ENCODE data around the gene IL17C.

IL17C gene

DNA sequence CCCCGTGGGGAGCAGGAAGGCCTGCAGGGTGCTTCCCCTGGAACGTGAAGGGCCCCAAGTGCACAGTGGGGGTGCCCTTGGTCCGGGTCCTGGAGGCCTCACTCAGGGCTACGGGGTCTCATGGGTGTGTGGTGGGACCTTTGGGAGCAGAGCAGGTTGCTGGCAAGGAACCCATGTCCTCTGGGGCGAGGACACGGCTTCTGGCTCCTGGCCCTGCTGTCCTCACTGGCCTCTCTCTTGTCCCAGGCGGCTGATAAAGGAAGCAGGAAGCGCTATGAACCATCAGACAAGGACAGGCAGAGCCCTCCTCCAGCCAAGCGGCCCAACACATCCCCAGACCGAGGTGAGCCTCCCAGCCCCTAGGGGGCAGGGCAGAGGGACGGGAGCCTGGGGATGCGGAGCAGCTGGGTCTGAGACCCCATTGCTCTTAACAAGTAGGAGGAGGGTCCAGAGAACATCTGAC, 9.8 kb upstream of the IL17C start:
- no peak for DNase-seq (ENCODE audit: low spot score)
- H3K27ac ChIP-seq = no peak overlapping the region
- H3K4me3 ChIP-seq = no peak overlapping the region
- TF ChIP-seq, protein P1, sequence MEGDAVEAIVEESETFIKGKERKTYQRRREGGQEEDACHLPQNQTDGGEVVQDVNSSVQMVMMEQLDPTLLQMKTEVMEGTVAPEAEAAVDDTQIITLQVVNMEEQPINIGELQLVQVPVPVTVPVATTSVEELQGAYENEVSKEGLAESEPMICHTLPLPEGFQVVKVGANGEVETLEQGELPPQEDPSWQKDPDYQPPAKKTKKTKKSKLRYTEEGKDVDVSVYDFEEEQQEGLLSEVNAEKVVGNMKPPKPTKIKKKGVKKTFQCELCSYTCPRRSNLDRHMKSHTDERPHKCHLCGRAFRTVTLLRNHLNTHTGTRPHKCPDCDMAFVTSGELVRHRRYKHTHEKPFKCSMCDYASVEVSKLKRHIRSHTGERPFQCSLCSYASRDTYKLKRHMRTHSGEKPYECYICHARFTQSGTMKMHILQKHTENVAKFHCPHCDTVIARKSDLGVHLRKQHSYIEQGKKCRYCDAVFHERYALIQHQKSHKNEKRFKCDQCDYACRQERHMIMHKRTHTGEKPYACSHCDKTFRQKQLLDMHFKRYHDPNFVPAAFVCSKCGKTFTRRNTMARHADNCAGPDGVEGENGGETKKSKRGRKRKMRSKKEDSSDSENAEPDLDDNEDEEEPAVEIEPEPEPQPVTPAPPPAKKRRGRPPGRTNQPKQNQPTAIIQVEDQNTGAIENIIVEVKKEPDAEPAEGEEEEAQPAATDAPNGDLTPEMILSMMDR (IDR thresholded peaks at IDR 0.05) = no peak

DNA sequence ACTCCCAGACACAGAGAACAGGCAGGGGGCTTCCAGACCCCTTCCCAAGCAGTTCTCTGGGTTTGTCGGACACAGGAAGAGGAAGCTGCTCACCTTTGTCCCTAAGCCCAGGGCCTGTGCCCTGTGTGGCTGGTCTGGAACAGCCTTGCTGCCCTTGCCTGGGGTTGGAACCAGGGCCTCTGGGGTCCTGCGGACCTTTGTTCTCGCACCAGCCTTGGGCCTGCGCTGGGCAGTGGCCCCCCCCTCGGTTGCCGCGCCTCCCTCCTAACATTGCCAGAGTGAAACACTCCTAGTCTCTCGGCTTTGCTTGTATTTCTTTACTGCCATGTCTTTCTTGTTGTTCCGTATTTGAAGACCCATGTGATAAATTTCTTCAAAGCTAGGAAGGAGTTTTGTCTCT, 8.5 kb upstream of the IL17C start:
- Histone ChIP-seq H3K27ac (no peak overlapping the region), H3K4me3 (no peak overlapping the region)
- DNase-seq (ENCODE audit: low spot score) = no peak
- TF ChIP-seq, protein P1 (IDR thresholded peaks at IDR 0.05) = no peak

DNA sequence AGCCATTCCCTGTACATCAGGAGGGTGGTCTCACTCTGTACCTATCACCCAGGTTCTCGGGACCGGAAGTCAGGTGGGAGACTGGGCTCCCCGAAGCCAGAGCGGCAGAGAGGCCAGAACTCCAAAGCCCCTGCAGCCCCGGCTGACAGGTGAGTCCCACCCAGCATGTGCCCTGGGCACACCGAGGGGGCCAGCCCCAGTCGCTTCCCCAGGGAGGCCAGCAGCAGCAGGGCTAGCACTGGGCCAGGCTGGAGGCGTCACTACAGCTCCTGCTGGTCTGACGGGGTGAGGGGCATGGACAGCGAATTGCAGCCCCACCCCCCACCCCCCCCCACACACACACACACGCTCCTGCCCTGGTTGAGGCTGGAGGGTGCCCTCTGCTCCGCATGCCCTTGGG, 7.9 kb upstream of the IL17C start:
- TF ChIP-seq, protein P1 (IDR thresholded peaks at IDR 0.05) = no peak
- no peak for DNase-seq (ENCODE audit: low spot score)
- H3K4me3 ChIP-seq = no peak overlapping the region
- no peak overlapping the region for H3K27ac ChIP-seq

DNA sequence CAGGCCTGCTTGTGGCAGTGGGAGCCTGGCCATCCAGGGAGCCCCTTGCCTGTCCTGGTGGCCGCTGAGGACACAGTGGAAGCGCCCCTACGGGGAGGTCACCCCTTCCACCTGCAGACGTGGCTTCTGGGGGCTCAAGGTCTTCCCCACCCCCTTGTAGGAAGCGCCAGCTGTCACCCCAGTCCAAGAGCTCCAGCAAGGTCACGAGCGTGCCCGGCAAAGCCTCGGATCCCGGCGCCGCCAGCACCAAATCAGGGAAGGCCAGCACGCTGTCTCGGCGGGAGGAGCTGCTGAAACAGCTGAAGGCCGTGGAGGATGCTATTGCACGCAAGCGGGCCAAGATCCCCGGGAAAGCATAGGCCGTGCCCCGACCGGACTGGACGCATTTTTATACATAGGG, 7.4 kb upstream of the IL17C start:
- DNase-seq (ENCODE audit: low spot score) = no peak
- H3K27ac ChIP-seq = no peak overlapping the region
- TF ChIP-seq, protein P1 (IDR thresholded peaks at IDR 0.05) = no peak
- no peak overlapping the region for H3K4me3 ChIP-seq

DNA sequence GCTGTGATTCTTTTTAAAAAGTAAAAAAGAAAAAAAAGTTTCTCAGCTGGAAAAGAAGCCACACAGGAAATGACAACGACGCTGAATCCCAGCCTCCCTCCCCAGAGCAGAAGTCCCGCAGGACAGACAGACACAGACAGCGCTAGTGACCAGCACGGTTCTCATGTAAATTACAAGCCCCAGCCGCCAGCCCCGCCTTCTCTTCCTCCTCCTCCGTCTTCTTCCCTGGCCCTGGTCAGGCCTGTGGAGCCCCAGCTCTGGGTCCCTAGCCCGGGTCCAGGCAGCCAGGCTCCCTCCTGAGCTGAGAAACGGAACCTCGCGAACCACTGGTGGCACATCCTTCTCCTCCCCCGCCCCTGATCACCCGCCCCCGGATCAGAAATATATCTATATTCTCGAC, 7.0 kb upstream of the IL17C start:
- TF ChIP-seq, protein P1 (IDR thresholded peaks at IDR 0.05) = no peak
- no peak for DNase-seq (ENCODE audit: low spot score)
- Histone ChIP-seq H3K4me3 (no peak overlapping the region), H3K27ac (no peak overlapping the region)

DNA sequence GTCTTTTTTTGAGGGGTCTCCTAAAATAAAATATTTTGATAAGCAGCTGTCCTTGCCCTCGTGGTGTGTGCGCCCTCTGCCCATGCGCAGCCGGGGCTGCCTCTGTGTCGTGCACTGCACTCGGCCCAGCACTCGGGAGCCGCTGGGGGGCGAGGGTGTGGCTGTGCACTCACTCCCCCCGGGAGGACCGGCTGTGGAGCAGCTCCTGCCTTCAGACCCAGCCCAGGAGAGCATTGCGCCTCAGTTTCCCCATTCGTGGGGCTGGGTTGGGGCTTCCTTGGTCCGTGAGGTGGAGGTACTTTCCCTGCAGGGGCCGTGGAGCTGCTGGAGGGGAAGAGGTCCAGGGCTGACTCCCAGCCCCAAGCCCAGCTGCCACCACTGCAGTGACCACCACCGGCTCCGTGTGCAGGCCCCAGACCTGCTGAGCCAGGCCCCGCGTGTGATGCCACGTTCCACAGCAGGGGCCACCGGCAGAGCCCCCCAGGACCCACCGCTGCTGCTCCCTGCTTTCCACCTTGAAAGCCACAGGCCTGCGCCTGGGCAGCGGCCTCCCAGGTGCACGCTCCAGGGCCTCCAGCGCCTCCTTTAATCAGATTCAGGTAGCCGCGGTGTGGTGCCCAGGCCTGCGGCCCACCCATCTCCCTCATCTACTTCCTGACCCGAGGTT, 6.3 kb upstream of the IL17C start:
- TF ChIP-seq, protein P1 (IDR thresholded peaks at IDR 0.05) = no peak
- no peak overlapping the region for H3K27ac ChIP-seq
- no peak for DNase-seq (ENCODE audit: low spot score)
- no peak overlapping the region for H3K4me3 ChIP-seq

DNA sequence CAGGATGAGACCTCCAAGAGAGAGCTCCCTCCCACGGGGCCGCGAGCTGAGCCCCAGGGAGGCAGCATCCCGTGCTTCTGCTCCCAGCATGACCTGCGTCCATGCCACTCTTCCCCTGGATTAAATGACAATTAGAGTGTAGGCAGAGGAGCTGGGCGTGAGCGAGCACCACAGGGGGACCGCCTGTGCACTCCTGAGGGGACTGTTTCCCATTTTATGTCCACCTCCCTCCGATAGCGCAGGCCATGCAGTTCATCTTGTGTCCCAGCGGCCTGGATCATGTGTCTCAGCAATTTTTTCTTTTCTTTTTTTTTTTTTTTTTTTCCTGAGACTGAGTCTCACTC, 5.8 kb upstream of the IL17C start:
- no peak overlapping the region for H3K4me3 ChIP-seq
- no peak for DNase-seq (ENCODE audit: low spot score)
- no peak overlapping the region for H3K27ac ChIP-seq
- TF ChIP-seq, protein P1 (IDR thresholded peaks at IDR 0.05) = no peak

All from coronary artery (tissue), 2 donors.